ENCODE results near the gene DDX1. TPM values are rescaled to one million over a fixed set of nuclear protein-coding genes. Genes with fewer than 3 reads are reported as not detected.

DDX1 gene
- total and polyA plus RNA-seq, 2 of the 4 experiments (the other 2 are of a cell fraction): 73.6 to 74.9 TPM

- Histone ChIP-seq H3K18ac (ENCODE audit: low read depth, low read length) (no peak overlapping the region), H3K23ac (ENCODE audit: low read depth, low read length) (no peak overlapping the region), H3K9ac (ENCODE audit: low read depth, low read length) (no peak overlapping the region), H3K36me3 (ENCODE audit: control insufficient read depth, insufficient read depth, low read length) (no peaks in the 10 kb centered on the region), H3K9me3 (ENCODE audit: control insufficient read depth, insufficient read depth, low read length) (no peaks in the 10 kb centered on the region; the same call in 1 of the 2 replicates), H3K79me1 (ENCODE audit: low read depth in 1 of 2, low read length in 2 of 2) (no peaks in the 10 kb centered on the region), H3K4me1 (ENCODE audit: control insufficient read depth, insufficient read depth, low read length) (no peaks in the 10 kb centered on the region), H2AK5ac (ENCODE audit: low read depth, low read length) (no peak overlapping the region), H4K5ac (ENCODE audit: low read depth, low read length) (no peak overlapping the region), H2BK15ac (ENCODE audit: low read depth, low read length) (no peak overlapping the region), H4K8ac (ENCODE audit: low read depth in 2 of 2, low read length in 2 of 2) (no peak overlapping the region), H4K91ac (ENCODE audit: insufficient read depth, low read depth, low read length) (no peak overlapping the region), H3K4ac (ENCODE audit: low read depth, low read length) (no peak overlapping the region), H3K9me1 (ENCODE audit: insufficient read depth, low read length) (no peaks in the 10 kb centered on the region), H2AK9ac (replicated peaks; ENCODE audit: low read depth, low read length, poor library complexity) (no peak overlapping the region), H2BK120ac (ENCODE audit: low read depth, low read length) (no peak overlapping the region), H3K4me2 (ENCODE audit: low read depth, low read length) (no peak overlapping the region), H3K14ac (replicated peaks; ENCODE audit: low read depth, low read length) (no peak overlapping the region), H4K20me1 (ENCODE audit: insufficient read depth, low read length) (no peaks in the 10 kb centered on the region), H3K56ac (ENCODE audit: extremely low read depth, insufficient read depth, low read length) (no peak overlapping the region), H3K27me3 (ENCODE audit: control insufficient read depth, insufficient read depth, low read length) (no peaks in the 10 kb centered on the region), H3K27ac (ENCODE audit: insufficient read depth, low read length) (no peak overlapping the region), H2BK20ac (ENCODE audit: low read depth, low read length) (no peak overlapping the region), H2AFZ (replicated peaks; ENCODE audit: low read length, poor library complexity) (no peak overlapping the region), H3K4me3 (ENCODE audit: insufficient read depth, low read depth, low read length) (no peak overlapping the region), H2BK5ac (ENCODE audit: low read depth, low read length, poor library complexity, severe bottlenecking) (no peak overlapping the region)
- intact Hi-C loops (cut with micrococcal nuclease): no loop called here
- in situ Hi-C loops (cut with MboI; ENCODE audit: low sequenced_read_pairs): no loop called here
- dilution Hi-C loops (cut with HindIII; ENCODE audit: low sequenced_read_pairs, unreplicated experiment): no loop called here
- BruUV-seq (replicated peaks): no TSS peak
- CTCF ChIA-PET: no interaction called here
- TF ChIP-seq RAD21 (IDR thresholded peaks at IDR 0.05; ENCODE audit: low read length) (no peak), RCOR1 (IDR thresholded peaks at IDR 0.05; ENCODE audit: insufficient replicate concordance, low read length) (no peak), ELK1 (IDR thresholded peaks at IDR 0.05; ENCODE audit: borderline replicate concordance, low read depth, low read length) (no peak)
- TF ChIP-seq, protein P1, sequence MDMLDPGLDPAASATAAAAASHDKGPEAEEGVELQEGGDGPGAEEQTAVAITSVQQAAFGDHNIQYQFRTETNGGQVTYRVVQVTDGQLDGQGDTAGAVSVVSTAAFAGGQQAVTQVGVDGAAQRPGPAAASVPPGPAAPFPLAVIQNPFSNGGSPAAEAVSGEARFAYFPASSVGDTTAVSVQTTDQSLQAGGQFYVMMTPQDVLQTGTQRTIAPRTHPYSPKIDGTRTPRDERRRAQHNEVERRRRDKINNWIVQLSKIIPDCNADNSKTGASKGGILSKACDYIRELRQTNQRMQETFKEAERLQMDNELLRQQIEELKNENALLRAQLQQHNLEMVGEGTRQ (IDR thresholded peaks at IDR 0.05; ENCODE audit: low read depth, low read length): no peak
- ATAC-seq (ENCODE audit: low read depth): no peak
- POLR2A ChIA-PET (ENCODE audit: unreplicated experiment): no interaction called here
- no CpG with 5 or more reads among the region's 2 CpGs for WGBS, 2 experiments (ENCODE audit: extremely low coverage in 2 of 2, insufficient read length in 1 of 2)
- DNase-seq: no peak
Measured at GRCh38 chr2:15678909-15679308, 87.2 kb downstream of the DDX1 start.

Data from IMR-90 (cell line).